ENCODE measurements around the gene SERF2. TPM values are rescaled to one million over a fixed set of nuclear protein-coding genes. Genes with fewer than 3 reads are reported as not detected.
"Not testable (repeated sequence)": the region's sequence is repeated elsewhere in the genome, so short reads cannot be mapped to it uniquely, and the experiment has no call there.

SERF2 gene
- total and polyA plus RNA-seq, 5 donors from 2014 or later = 400 to 2,414 (median 2,055) TPM

GRCh38 chr15:43795197-43795596 lies 3.1 kb downstream of the SERF2 start:
- ATAC-seq (ENCODE audit: low read depth in 2 of 2) (no peak), DNase-seq (no peak)
- peak overlapping the region in 3 of 4 donors; percentile 46 to 100 (median 96) for H3K4me3 Mint-ChIP-seq
- peaks cover 29% of the 10 kb centered on the region for H3K36me3 Mint-ChIP-seq
- H3K36me3 ChIP-seq (ENCODE audit: control insufficient read depth, insufficient read depth, low read length) = peaks cover 53% of the 10 kb centered on the region
- peaks cover 45% of the 10 kb centered on the region for H3K4me1 ChIP-seq (ENCODE audit: control insufficient read depth, insufficient read depth, low read length, poor library complexity, severe bottlenecking)
- peak overlapping the region; percentile 58 to 63 (median 63) for H3K27ac Mint-ChIP-seq
- H3K9me3 Mint-ChIP-seq = peaks cover 0 to 1% (median 0%) of the 10 kb centered on the region in 7 donors
- peak overlapping the region; percentile 63 for H3K27ac ChIP-seq (ENCODE audit: insufficient read depth, low read length, poor library complexity, severe bottlenecking)
- H3K27me3 Mint-ChIP-seq = no peaks in the 10 kb centered on the region
- H3K27me3 ChIP-seq (ENCODE audit: control insufficient read depth, insufficient read depth, low read length) = no peaks in the 10 kb centered on the region
- H3K4me1 Mint-ChIP-seq = peaks cover 1 to 80% (median 44%) of the 10 kb centered on the region in 4 donors
- H3K4me3 ChIP-seq (ENCODE audit: low read depth, low read length) = no peak overlapping the region
- H3K9me3 ChIP-seq (ENCODE audit: control insufficient read depth in 2 of 2, low read length in 2 of 2) = no peaks in the 10 kb centered on the region

- Mint-ChIP-seq H3K27ac (peak overlapping the region in 2 of 3 donors; percentile 55 to 58), H3K36me3 (peaks cover 34% of the 10 kb centered on the region), H3K9me3 (peaks cover 0 to under 1% (median 0%) of the 10 kb centered on the region in 7 donors), H3K4me1 (peaks cover 6 to 88% (median 49%) of the 10 kb centered on the region in 4 donors), H3K27me3 (no peaks in the 10 kb centered on the region), H3K4me3 (peak overlapping the region in 3 of 4 donors; percentile 36 to 100 (median 59))
- peaks cover 53% of the 10 kb centered on the region for H3K36me3 ChIP-seq (ENCODE audit: control insufficient read depth, insufficient read depth, low read length)
- ATAC-seq (ENCODE audit: low read depth in 2 of 2) (no peak), DNase-seq (no peak)
- H3K4me3 ChIP-seq (ENCODE audit: low read depth, low read length) = no peak overlapping the region
- no peaks in the 10 kb centered on the region for H3K9me3 ChIP-seq (ENCODE audit: control insufficient read depth in 2 of 2, low read length in 2 of 2)
- H3K27ac ChIP-seq (ENCODE audit: insufficient read depth, low read length, poor library complexity, severe bottlenecking) = peak overlapping the region; percentile 63
- peaks cover 48% of the 10 kb centered on the region for H3K4me1 ChIP-seq (ENCODE audit: control insufficient read depth, insufficient read depth, low read length, poor library complexity, severe bottlenecking)
- H3K27me3 ChIP-seq (ENCODE audit: control insufficient read depth, insufficient read depth, low read length) = no peaks in the 10 kb centered on the region
Observed at GRCh38 chr15:43795997-43796396, 3.9 kb downstream of the SERF2 start.

GRCh38 chr15:43796566-43796965 lies 4.4 kb downstream of the SERF2 start:
- Mint-ChIP-seq H3K4me1 (peaks cover 6 to 91% (median 53%) of the 10 kb centered on the region in 4 donors), H3K27me3 (no peaks in the 10 kb centered on the region), H3K36me3 (peaks cover 38% of the 10 kb centered on the region), H3K9me3 (no peaks in the 10 kb centered on the region), H3K4me3 (peak overlapping the region in 1 of 4 donors; percentile 100), H3K27ac (peak overlapping the region in 2 of 3 donors; percentile 68 to 93)
- Histone ChIP-seq H3K4me3 (ENCODE audit: low read depth, low read length) (no peak overlapping the region), H3K27ac (ENCODE audit: insufficient read depth, low read length, poor library complexity, severe bottlenecking) (no peak overlapping the region), H3K27me3 (ENCODE audit: control insufficient read depth, insufficient read depth, low read length) (no peaks in the 10 kb centered on the region), H3K36me3 (ENCODE audit: control insufficient read depth, insufficient read depth, low read length) (peaks cover 53% of the 10 kb centered on the region), H3K4me1 (ENCODE audit: control insufficient read depth, insufficient read depth, low read length, poor library complexity, severe bottlenecking) (peaks cover 52% of the 10 kb centered on the region), H3K9me3 (ENCODE audit: control insufficient read depth in 2 of 2, low read length in 2 of 2) (no peaks in the 10 kb centered on the region)
- ATAC-seq (ENCODE audit: low read depth in 2 of 2) (no peak), DNase-seq (no peak)

GRCh38 chr15:43799209-43799944 lies 7.3 kb downstream of the SERF2 start:
- H3K27ac ChIP-seq (ENCODE audit: insufficient read depth, low read length, poor library complexity, severe bottlenecking) = peak overlapping the region; percentile 89
- Mint-ChIP-seq H3K4me1 (peaks cover 6 to 70% (median 44%) of the 10 kb centered on the region in 4 donors), H3K4me3 (peak overlapping the region; percentile 62 to 100 (median 87)), H3K27me3 (no peaks in the 10 kb centered on the region), H3K27ac (peak overlapping the region; percentile 56 to 100 (median 99)), H3K36me3 (peaks cover 27% of the 10 kb centered on the region), H3K9me3 (no peaks in the 10 kb centered on the region)
- no peaks in the 10 kb centered on the region for H3K9me3 ChIP-seq (ENCODE audit: control insufficient read depth in 2 of 2, low read length in 2 of 2)
- peaks cover 47% of the 10 kb centered on the region for H3K36me3 ChIP-seq (ENCODE audit: control insufficient read depth, insufficient read depth, low read length)
- H3K4me1 ChIP-seq (ENCODE audit: control insufficient read depth, insufficient read depth, low read length, poor library complexity, severe bottlenecking) = peaks cover 33% of the 10 kb centered on the region
- DNase-seq = no peak
- ATAC-seq (ENCODE audit: low read depth in 2 of 2) = no peak
- no peak overlapping the region for H3K4me3 ChIP-seq (ENCODE audit: low read depth, low read length)
- no peaks in the 10 kb centered on the region for H3K27me3 ChIP-seq (ENCODE audit: control insufficient read depth, insufficient read depth, low read length)

- H3K4me3 Mint-ChIP-seq = peak within 1 kb of the TSS; percentile 93 to 100 (median 100)
- Histone ChIP-seq H3K36me3 (ENCODE audit: control insufficient read depth, insufficient read depth, low read length) (peaks cover 48% of the 10 kb centered on the region), H3K27ac (ENCODE audit: insufficient read depth, low read length, poor library complexity, severe bottlenecking) (peak within 1 kb of the TSS; percentile 89), H3K4me1 (ENCODE audit: control insufficient read depth, insufficient read depth, low read length, poor library complexity, severe bottlenecking) (peaks cover 28% of the 10 kb centered on the region), H3K9me3 (ENCODE audit: control insufficient read depth in 2 of 2, low read length in 2 of 2) (no peaks in the 10 kb centered on the region), H3K27me3 (ENCODE audit: control insufficient read depth, insufficient read depth, low read length) (no peaks in the 10 kb centered on the region), H3K4me3 (ENCODE audit: low read depth, low read length) (peak within 1 kb of the TSS; percentile 95)
- peaks cover 22% of the 10 kb centered on the region for H3K36me3 Mint-ChIP-seq
- peaks cover 6 to 64% (median 40%) of the 10 kb centered on the region in 4 donors for H3K4me1 Mint-ChIP-seq
- H3K9me3 Mint-ChIP-seq = no peaks in the 10 kb centered on the region
- H3K27ac Mint-ChIP-seq = peak within 1 kb of the TSS; percentile 97 to 100 (median 99)
- ATAC-seq (ENCODE audit: low read depth in 2 of 2) = no peak
- DNase-seq = no peak
- H3K27me3 Mint-ChIP-seq = no peaks in the 10 kb centered on the region
Observed at GRCh38 chr15:43799945-43800285, 7.8 kb downstream of the SERF2 start, which contains the start of gene SERINC4. Gene SERINC4, minus strand, starts transcription at chr15:43800220. Its CDS starts 234 bp downstream, at chr15:43799986.

GRCh38 chr15:43800286-43801141 lies 8.4 kb downstream of the SERF2 start, which contains the start of gene HYPK:
Gene HYPK, plus strand, starts transcription at chr15:43800599. Its CDS starts 24 bp downstream, at chr15:43800623.
- H3K4me3 ChIP-seq (ENCODE audit: low read depth, low read length) = peak within 1 kb of the TSS; percentile 95
- DNase-seq (peak; percentile 87 to 96 (median 91)), ATAC-seq (ENCODE audit: low read depth in 2 of 2) (peak; percentile 99)
- peaks cover 22% of the 10 kb centered on the region for H3K4me1 ChIP-seq (ENCODE audit: control insufficient read depth, insufficient read depth, low read length, poor library complexity, severe bottlenecking)
- no peaks in the 10 kb centered on the region for H3K9me3 ChIP-seq (ENCODE audit: control insufficient read depth in 2 of 2, low read length in 2 of 2)
- Mint-ChIP-seq H3K4me1 (peaks cover 6 to 58% (median 35%) of the 10 kb centered on the region in 4 donors), H3K4me3 (peak within 1 kb of the TSS; percentile 93 to 100 (median 100)), H3K9me3 (no peaks in the 10 kb centered on the region), H3K27me3 (no peaks in the 10 kb centered on the region), H3K27ac (peak within 1 kb of the TSS; percentile 97 to 100 (median 99)), H3K36me3 (peaks cover 22% of the 10 kb centered on the region)
- no peaks in the 10 kb centered on the region for H3K27me3 ChIP-seq (ENCODE audit: control insufficient read depth, insufficient read depth, low read length)
- H3K36me3 ChIP-seq (ENCODE audit: control insufficient read depth, insufficient read depth, low read length) = peaks cover 47% of the 10 kb centered on the region
- H3K27ac ChIP-seq (ENCODE audit: insufficient read depth, low read length, poor library complexity, severe bottlenecking) = peak within 1 kb of the TSS; percentile 89

- H3K27me3 Mint-ChIP-seq; H3K4me3 Mint-ChIP-seq; H3K9me3 Mint-ChIP-seq; H3K27me3 ChIP-seq (ENCODE audit: control insufficient read depth, insufficient read depth, low read length); H3K27ac ChIP-seq (ENCODE audit: insufficient read depth, low read length, poor library complexity, severe bottlenecking); DNase-seq; ATAC-seq (ENCODE audit: low read depth in 2 of 2); H3K4me3 ChIP-seq (ENCODE audit: low read depth, low read length); H3K9me3 ChIP-seq (ENCODE audit: control insufficient read depth in 2 of 2, low read length in 2 of 2): not testable (repeated sequence)
- Mint-ChIP-seq H3K4me1 (peaks cover 6 to 39% (median 25%) of the 10 kb centered on the region in 4 donors), H3K27ac (peak overlapping the region in 1 of 3 donors; percentile 32), H3K36me3 (peaks cover 33% of the 10 kb centered on the region)
- peaks cover 49% of the 10 kb centered on the region for H3K36me3 ChIP-seq (ENCODE audit: control insufficient read depth, insufficient read depth, low read length)
- H3K4me1 ChIP-seq (ENCODE audit: control insufficient read depth, insufficient read depth, low read length, poor library complexity, severe bottlenecking) = peaks cover 19% of the 10 kb centered on the region
Observed at GRCh38 chr15:43802676-43803075, 10.6 kb downstream of the SERF2 start.

All from CD4-positive, CD25-positive, alpha-beta regulatory T cell (primary cell).